ENCODE results near the gene MICAL3. TPM values are rescaled to one million over a fixed set of nuclear protein-coding genes. Genes with fewer than 3 reads are reported as not detected.
"Not testable (repeated sequence)": the region's sequence is repeated elsewhere in the genome, so short reads cannot be mapped to it uniquely, and the experiment has no call there.

Gene MICAL3
- total and polyA plus RNA-seq, 2 of the 8 experiments (the other 6 are each of a cell fraction or from before 2014, with no cell fraction given), result 8.3 to 41.8 TPM

- peak; percentile 30 to 46 (median 38); a peak in 3 of 4 replicates for TF ChIP-seq CTCF (IDR thresholded peaks at IDR 0.05; ENCODE audit: control extremely low read depth in 1 of 3, insufficient read depth in 1 of 3, low read depth in 1 of 3, low read length in 3 of 3)
- TF ChIP-seq RNF2 (IDR thresholded peaks at IDR 0.05; ENCODE audit: borderline replicate concordance, low read depth, low read length, missing control alignments, poor library complexity, severe bottlenecking), result peak; percentile 53
- no peak for TF ChIP-seq JUND (IDR thresholded peaks at IDR 0.05; ENCODE audit: low read length)
- TF ChIP-seq EZH2 (IDR thresholded peaks at IDR 0.05; ENCODE audit: low read depth, low read length, severe bottlenecking), result peak; percentile 84
- no peak for TF ChIP-seq CBX5 (IDR thresholded peaks at IDR 0.05; ENCODE audit: low read depth, low read length)
- TF ChIP-seq SUZ12 (IDR thresholded peaks at IDR 0.05; ENCODE audit: low read length), result peak; percentile 72; the same call in 1 of the 2 replicates
Observed at GRCh38 chr22:18024276-18024939, at the start of gene MICAL3 (continued).

- FAIRE-seq; H4K91ac ChIP-seq (replicated peaks; ENCODE audit: insufficient read length, low read length); H3K79me1 ChIP-seq (ENCODE audit: low read depth, low read length); H2AFZ ChIP-seq (ENCODE audit: low read length); H3K4ac ChIP-seq (replicated peaks; ENCODE audit: insufficient read length, low read depth, low read length); H3K23me2 ChIP-seq (ENCODE audit: low read depth, low read length); H2BK20ac ChIP-seq (ENCODE audit: low read length); H3K4me3 ChIP-seq (ENCODE audit: extremely low read depth in 1 of 4, insufficient read depth in 2 of 4, low read depth in 3 of 4, low read length in 4 of 4); H3K79me2 ChIP-seq (ENCODE audit: control insufficient read depth in 1 of 2, insufficient read depth in 2 of 2, low read length in 2 of 2); H3K9me3 ChIP-seq (ENCODE audit: insufficient read depth in 2 of 2, low read depth in 1 of 2, low read length in 1 of 2); H3K4me2 ChIP-seq (ENCODE audit: insufficient read depth in 1 of 2, low read depth in 2 of 2, low read length in 2 of 2); H2BK120ac ChIP-seq (replicated peaks; ENCODE audit: low read depth, low read length); H4K8ac ChIP-seq (ENCODE audit: extremely low read depth, insufficient read depth, low read length); H3K14ac ChIP-seq (ENCODE audit: insufficient read length); H2BK5ac ChIP-seq (ENCODE audit: low read depth, low read length); H2AK5ac ChIP-seq (ENCODE audit: low read depth, low read length); H3K23ac ChIP-seq (ENCODE audit: insufficient read length); H2BK12ac ChIP-seq (ENCODE audit: low read depth, low read length); H3K27ac ChIP-seq (ENCODE audit: low read depth, low read length); H2BK15ac ChIP-seq (ENCODE audit: low read length); H3K4me1 ChIP-seq (replicated peaks in 1 of 4; ENCODE audit: control insufficient read depth in 3 of 4, insufficient read depth in 4 of 4, low read length in 3 of 4); H3K9ac ChIP-seq (replicated peaks in 1 of 4; ENCODE audit: extremely low read depth in 1 of 4, low read depth in 3 of 4, low read length in 3 of 4); H4K5ac ChIP-seq (ENCODE audit: insufficient read length, low read depth, low read length); H4K20me1 ChIP-seq (replicated peaks in 1 of 2; ENCODE audit: control insufficient read depth in 1 of 2, insufficient read depth in 2 of 2, low read length in 2 of 2); H3K56ac ChIP-seq (replicated peaks; ENCODE audit: insufficient read length, low read depth, low read length); H3K18ac ChIP-seq (ENCODE audit: extremely low read depth, low read length); H3K27me3 ChIP-seq (replicated peaks in 1 of 4; ENCODE audit: control insufficient read depth in 3 of 4, extremely low read depth in 1 of 4, insufficient read depth in 3 of 4, low read length in 3 of 4); DNase-seq (ENCODE audit: low read depth in 1 of 2, low spot score in 2 of 2); H3K36me3 ChIP-seq (ENCODE audit: control insufficient read depth in 2 of 4, insufficient read depth in 4 of 4, low read length in 3 of 4): not testable (repeated sequence)
- WGBS, 2 experiments (ENCODE audit: extremely low coverage in 1 of 2, insufficient coverage in 1 of 2, insufficient read length in 1 of 2, insufficient replicate concordance in 2 of 2, low coverage in 1 of 2, low lambda C conversion rate in 2 of 2, missing lambda C conversion rate in 1 of 2), result 90% methylated on average over 4 of the region's 4 CpGs; no CpG with 5 or more reads in 1 of the 2 experiments
- CTCF ChIA-PET (ENCODE audit: partially characterized antibody), result interaction anchor here (1.0 to 11.5 kb wide), 10 partner anchors 10 to 287 kb away, joined by 3 to 163 read pairs (median 20); no protein-coding TSS in a partner anchor
- POLR2A ChIA-PET (ENCODE audit: partially characterized antibody), result interaction anchor here (0.5 kb wide), 1 partner anchor 306 kb away, joined by 3 read pairs; no protein-coding TSS in a partner anchor
Observed at GRCh38 chr22:18073927-18074326, 49.6 kb upstream of the MICAL3 start.
